ENCODE measurements around the gene KRT26.

KRT26 gene

DNA sequence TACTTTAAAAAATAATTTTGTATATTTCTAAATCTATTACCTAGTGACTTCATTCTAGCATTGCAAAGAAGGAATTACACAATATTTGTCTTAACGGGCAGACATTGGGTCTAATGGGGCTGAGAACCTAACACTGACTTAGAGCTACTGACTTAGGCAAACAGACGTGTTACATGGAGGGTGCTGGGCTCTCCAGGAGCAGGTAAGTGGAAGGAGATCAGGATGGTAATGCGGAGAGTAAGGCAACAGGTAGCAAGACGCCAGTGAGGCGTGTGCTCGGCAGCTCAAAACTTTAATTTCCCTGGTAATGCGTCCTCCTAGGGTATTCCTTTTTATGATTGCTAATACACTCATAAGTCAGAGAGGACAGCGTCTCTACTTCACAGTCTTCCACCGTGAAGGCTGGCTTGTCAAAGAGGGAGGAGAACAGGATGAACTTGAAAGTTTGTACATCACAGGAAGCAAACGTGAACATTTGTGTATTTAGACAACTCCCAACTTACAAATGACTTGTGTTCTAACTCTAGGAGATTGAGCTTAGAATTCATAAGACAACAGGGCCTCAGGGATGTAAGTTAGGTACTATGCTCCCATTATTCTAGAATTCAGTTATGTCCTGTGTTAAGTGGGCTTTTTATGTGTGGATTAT lies 23.1 kb upstream of the KRT26 start:
- no peak for DNase-seq (ENCODE audit: low read depth, low spot score)
- Histone ChIP-seq H3K27me3 (ENCODE audit: control insufficient read depth, insufficient read depth, low read length) (no peaks in the 10 kb centered on the region), H3K27ac (ENCODE audit: low read length) (no peak overlapping the region), H3K9me3 (ENCODE audit: control insufficient read depth, insufficient read depth, low read length) (no peaks in the 10 kb centered on the region), H3K4me1 (ENCODE audit: control insufficient read depth, insufficient read depth, low read length) (no peaks in the 10 kb centered on the region), H3K4me3 (ENCODE audit: low read length) (no peak overlapping the region), H3K36me3 (ENCODE audit: control insufficient read depth, insufficient read depth, low read length) (no peaks in the 10 kb centered on the region)
- no CpG with 5 or more reads among the region's 10 CpGs for WGBS (ENCODE audit: insufficient coverage, insufficient read length)

DNA sequence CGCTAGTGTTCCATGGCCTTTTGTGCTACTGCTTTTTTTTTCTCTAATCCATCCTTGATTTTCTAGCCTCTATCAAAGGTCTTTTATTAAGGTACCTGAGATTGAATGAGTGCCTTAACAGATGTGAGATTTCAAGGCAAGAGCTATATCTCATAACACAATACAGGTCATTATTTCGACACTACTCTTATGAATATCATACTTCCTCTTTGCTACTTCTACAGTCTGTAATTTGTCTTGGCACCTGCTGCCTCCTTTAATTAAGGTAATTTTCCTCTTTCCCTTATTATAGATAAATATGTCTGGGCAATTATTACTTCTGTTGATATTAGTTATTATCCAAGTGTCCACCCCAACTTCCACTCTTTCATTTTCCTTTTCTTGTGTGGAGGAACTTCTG lies 22.5 kb upstream of the KRT26 start:
- H3K27me3 ChIP-seq (ENCODE audit: control insufficient read depth, insufficient read depth, low read length) = no peaks in the 10 kb centered on the region

GRCh38 chr17:40793832-40794231 lies 21.8 kb upstream of the KRT26 start:
- WGBS (ENCODE audit: insufficient coverage, insufficient read length) = no CpG with 5 or more reads among the region's 10 CpGs
- DNase-seq (ENCODE audit: low read depth, low spot score) = no peak
- no peak overlapping the region for H3K4me3 ChIP-seq (ENCODE audit: low read length)
- H3K4me1 ChIP-seq (ENCODE audit: control insufficient read depth, insufficient read depth, low read length) = no peaks in the 10 kb centered on the region
- H3K36me3 ChIP-seq (ENCODE audit: control insufficient read depth, insufficient read depth, low read length) = no peaks in the 10 kb centered on the region
- H3K27ac ChIP-seq (ENCODE audit: low read length) = no peak overlapping the region
- H3K27me3 ChIP-seq (ENCODE audit: control insufficient read depth, insufficient read depth, low read length) = no peaks in the 10 kb centered on the region
- H3K9me3 ChIP-seq (ENCODE audit: control insufficient read depth, insufficient read depth, low read length) = no peaks in the 10 kb centered on the region

More for the DNA sequence above, 22.5 kb upstream of the KRT26 start:
- Histone ChIP-seq H3K4me1 (ENCODE audit: control insufficient read depth, insufficient read depth, low read length) (no peaks in the 10 kb centered on the region), H3K36me3 (ENCODE audit: control insufficient read depth, insufficient read depth, low read length) (no peaks in the 10 kb centered on the region), H3K27ac (ENCODE audit: low read length) (no peak overlapping the region), H3K9me3 (ENCODE audit: control insufficient read depth, insufficient read depth, low read length) (no peaks in the 10 kb centered on the region), H3K4me3 (ENCODE audit: low read length) (no peak overlapping the region)
- WGBS (ENCODE audit: insufficient coverage, insufficient read length) = no CpG with 5 or more reads among the region's 2 CpGs
- DNase-seq (ENCODE audit: low read depth, low spot score) = no peak

DNA sequence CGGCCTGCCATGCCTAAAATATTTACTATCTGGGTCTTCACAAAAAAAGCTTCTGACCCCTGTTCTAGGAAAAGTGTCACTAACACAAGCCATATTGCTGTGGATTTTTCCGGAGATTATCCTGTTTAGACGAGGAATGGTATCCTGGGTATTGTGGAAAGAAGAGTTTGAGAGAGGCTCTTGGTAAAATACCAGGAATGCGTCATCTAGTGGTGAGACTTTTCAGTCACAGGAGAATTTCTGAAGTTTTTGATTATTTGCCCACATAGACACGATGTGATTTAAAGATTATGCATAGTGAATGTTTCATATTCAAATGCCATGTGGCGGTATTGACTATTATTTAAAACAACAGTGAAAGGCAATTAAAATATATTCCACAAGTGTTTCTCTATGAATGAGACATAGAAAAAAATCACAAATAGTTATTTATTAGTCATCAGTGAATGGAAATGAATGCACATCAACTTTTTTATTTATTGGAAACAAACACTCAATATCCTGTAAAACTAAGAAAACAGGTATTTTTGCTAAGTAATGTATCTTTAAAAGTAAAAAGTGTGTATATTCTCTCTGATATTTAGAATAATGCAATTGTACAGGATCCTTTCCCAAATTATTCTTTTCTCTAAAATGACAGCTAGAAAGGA lies 19.9 kb upstream of the KRT26 start:
- Histone ChIP-seq H3K36me3 (ENCODE audit: control insufficient read depth, insufficient read depth, low read length) (no peaks in the 10 kb centered on the region), H3K27ac (ENCODE audit: low read length) (no peak overlapping the region), H3K9me3 (ENCODE audit: control insufficient read depth, insufficient read depth, low read length) (no peaks in the 10 kb centered on the region), H3K27me3 (ENCODE audit: control insufficient read depth, insufficient read depth, low read length) (no peaks in the 10 kb centered on the region), H3K4me3 (ENCODE audit: low read length) (no peak overlapping the region), H3K4me1 (ENCODE audit: control insufficient read depth, insufficient read depth, low read length) (no peaks in the 10 kb centered on the region)
- WGBS (ENCODE audit: insufficient coverage, insufficient read length) = no CpG with 5 or more reads among the region's 6 CpGs
- no peak for DNase-seq (ENCODE audit: low read depth, low spot score)

DNA sequence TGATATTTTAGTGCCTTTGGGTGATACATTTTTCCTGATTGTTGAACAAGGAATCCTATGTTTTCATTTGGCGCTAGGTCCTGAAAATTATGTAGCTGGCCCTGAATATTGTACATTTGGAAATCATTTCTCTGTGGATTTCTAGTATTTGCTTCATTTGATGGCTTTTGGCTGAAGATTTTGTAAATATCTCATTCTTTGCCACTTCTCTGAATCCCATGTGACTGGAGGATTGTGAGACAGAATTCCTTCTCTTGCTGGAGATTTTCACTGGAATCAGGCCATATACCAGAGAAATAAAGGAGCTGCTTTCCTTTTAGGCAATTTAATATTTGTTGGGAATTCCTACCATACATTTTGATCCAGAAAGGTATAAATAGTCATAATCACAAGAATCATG lies 19.1 kb upstream of the KRT26 start:
- Histone ChIP-seq H3K4me1 (ENCODE audit: control insufficient read depth, insufficient read depth, low read length) (no peaks in the 10 kb centered on the region), H3K27ac (ENCODE audit: low read length) (no peak overlapping the region), H3K27me3 (ENCODE audit: control insufficient read depth, insufficient read depth, low read length) (no peaks in the 10 kb centered on the region), H3K9me3 (ENCODE audit: control insufficient read depth, insufficient read depth, low read length) (no peaks in the 10 kb centered on the region), H3K36me3 (ENCODE audit: control insufficient read depth, insufficient read depth, low read length) (no peaks in the 10 kb centered on the region), H3K4me3 (ENCODE audit: low read length) (no peak overlapping the region)
- no peak for DNase-seq (ENCODE audit: low read depth, low spot score)
- no CpG with 5 or more reads among the region's 1 CpG for WGBS (ENCODE audit: insufficient coverage, insufficient read length)

GRCh38 chr17:40782450-40782849 lies 10.4 kb upstream of the KRT26 start, which contains the start of gene KRT27:
KRT27 (minus strand) TSS chr17:40782550; CDS start chr17:40782493, 57 bp downstream.
- no peaks in the 10 kb centered on the region for H3K27me3 ChIP-seq (ENCODE audit: control insufficient read depth, insufficient read depth, low read length)
- DNase-seq (ENCODE audit: low read depth, low spot score) = no peak
- no peak within 1 kb of the TSS for H3K4me3 ChIP-seq (ENCODE audit: low read length)
- H3K9me3 ChIP-seq (ENCODE audit: control insufficient read depth, insufficient read depth, low read length) = no peaks in the 10 kb centered on the region
- WGBS (ENCODE audit: insufficient coverage, insufficient read length) = no CpG with 5 or more reads among the region's 4 CpGs
- no peaks in the 10 kb centered on the region for H3K4me1 ChIP-seq (ENCODE audit: control insufficient read depth, insufficient read depth, low read length)
- no peak within 1 kb of the TSS for H3K27ac ChIP-seq (ENCODE audit: low read length)
- no peaks in the 10 kb centered on the region for H3K36me3 ChIP-seq (ENCODE audit: control insufficient read depth, insufficient read depth, low read length)

DNA sequence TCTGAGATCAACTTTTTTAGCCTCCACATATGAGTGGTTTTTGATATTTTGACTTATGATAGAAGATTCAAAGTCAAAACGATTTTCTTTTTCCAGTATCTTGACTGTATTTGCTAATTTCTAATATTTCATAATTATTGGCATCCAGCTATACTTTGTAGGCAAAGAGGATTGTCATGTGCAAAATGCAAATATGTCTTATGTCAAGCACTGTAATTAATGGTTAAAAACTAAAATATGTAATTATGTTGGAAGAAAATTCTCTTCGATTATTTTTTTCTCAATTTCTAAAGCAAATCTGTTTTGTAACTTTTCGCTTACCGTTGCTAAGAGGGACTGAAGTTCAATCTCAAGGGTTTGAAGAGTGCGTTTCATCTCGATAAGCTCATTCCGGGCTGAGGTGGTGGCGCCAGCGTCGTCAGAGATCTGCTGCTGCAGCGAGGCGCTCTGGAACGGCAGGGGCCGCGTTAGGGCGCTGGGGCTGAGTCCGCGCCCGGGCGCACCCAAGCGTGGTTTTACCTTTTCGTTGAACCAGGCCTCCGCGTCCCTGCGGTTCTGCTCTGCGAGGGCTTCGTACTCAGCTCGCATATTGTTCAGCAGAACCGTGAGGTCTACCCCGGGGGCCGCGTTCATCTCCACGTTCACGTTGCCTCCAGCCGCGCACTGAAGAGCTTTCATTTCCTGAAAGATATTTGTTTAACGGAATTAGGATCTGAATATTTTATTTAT lies 7.3 kb upstream of the KRT26 start:
- H3K4me3 ChIP-seq (ENCODE audit: low read length) = no peak overlapping the region
- H3K27ac ChIP-seq (ENCODE audit: low read length) = no peak overlapping the region
- no peak for DNase-seq (ENCODE audit: low read depth, low spot score)
- no peaks in the 10 kb centered on the region for H3K27me3 ChIP-seq (ENCODE audit: control insufficient read depth, insufficient read depth, low read length)
- H3K4me1 ChIP-seq (ENCODE audit: control insufficient read depth, insufficient read depth, low read length) = no peaks in the 10 kb centered on the region
- no peaks in the 10 kb centered on the region for H3K36me3 ChIP-seq (ENCODE audit: control insufficient read depth, insufficient read depth, low read length)
- no CpG with 5 or more reads among the region's 37 CpGs for WGBS (ENCODE audit: insufficient coverage, insufficient read length)
- no peaks in the 10 kb centered on the region for H3K9me3 ChIP-seq (ENCODE audit: control insufficient read depth, insufficient read depth, low read length)

DNA sequence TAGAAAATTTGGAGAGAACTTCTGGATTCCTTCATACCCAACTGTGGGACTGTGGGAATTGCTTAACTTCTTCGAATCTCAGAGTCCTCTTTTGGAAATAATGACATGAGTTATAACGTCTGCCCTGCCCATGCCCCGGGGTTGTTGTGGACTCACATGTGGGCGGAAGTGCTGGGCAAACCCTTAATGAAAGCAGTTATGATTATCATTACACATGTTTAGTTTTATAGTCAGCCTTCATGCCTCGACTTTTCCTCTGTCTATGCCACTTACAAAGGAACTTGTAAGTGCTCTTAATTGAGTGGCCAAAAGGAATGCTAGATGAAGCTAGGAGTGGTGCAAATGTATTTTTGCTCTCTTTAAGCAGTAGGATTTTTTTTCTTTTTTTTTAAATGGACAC lies 6.5 kb upstream of the KRT26 start:
- Histone ChIP-seq H3K4me3 (ENCODE audit: low read length) (no peak overlapping the region), H3K9me3 (ENCODE audit: control insufficient read depth, insufficient read depth, low read length) (no peaks in the 10 kb centered on the region), H3K27ac (ENCODE audit: low read length) (no peak overlapping the region), H3K4me1 (ENCODE audit: control insufficient read depth, insufficient read depth, low read length) (no peaks in the 10 kb centered on the region), H3K27me3 (ENCODE audit: control insufficient read depth, insufficient read depth, low read length) (no peaks in the 10 kb centered on the region), H3K36me3 (ENCODE audit: control insufficient read depth, insufficient read depth, low read length) (no peaks in the 10 kb centered on the region)
- DNase-seq (ENCODE audit: low read depth, low spot score) = no peak
- WGBS (ENCODE audit: insufficient coverage, insufficient read length) = no CpG with 5 or more reads among the region's 5 CpGs

- H3K27me3 ChIP-seq (ENCODE audit: control insufficient read depth, insufficient read depth, low read length) = no peaks in the 10 kb centered on the region
- no peak for DNase-seq (ENCODE audit: low read depth, low spot score)
- WGBS (ENCODE audit: insufficient coverage, insufficient read length) = no CpG with 5 or more reads among the region's 3 CpGs
These were observed 6.0 kb upstream of the KRT26 start for GRCh38 chr17:40777971-40778370.

GRCh38 chr17:40777459-40777858 lies 5.5 kb upstream of the KRT26 start:
- Histone ChIP-seq H3K4me1 (ENCODE audit: control insufficient read depth, insufficient read depth, low read length) (no peaks in the 10 kb centered on the region), H3K36me3 (ENCODE audit: control insufficient read depth, insufficient read depth, low read length) (no peaks in the 10 kb centered on the region), H3K9me3 (ENCODE audit: control insufficient read depth, insufficient read depth, low read length) (no peaks in the 10 kb centered on the region), H3K4me3 (ENCODE audit: low read length) (no peak overlapping the region), H3K27me3 (ENCODE audit: control insufficient read depth, insufficient read depth, low read length) (no peaks in the 10 kb centered on the region), H3K27ac (ENCODE audit: low read length) (no peak overlapping the region)
- no CpG with 5 or more reads among the region's 7 CpGs for WGBS (ENCODE audit: insufficient coverage, insufficient read length)
- no peak for DNase-seq (ENCODE audit: low read depth, low spot score)

More at GRCh38 chr17:40777971-40778370, 6.0 kb upstream of the KRT26 start:
- no peak overlapping the region for H3K4me3 ChIP-seq (ENCODE audit: low read length)
- H3K27ac ChIP-seq (ENCODE audit: low read length) = no peak overlapping the region
- H3K36me3 ChIP-seq (ENCODE audit: control insufficient read depth, insufficient read depth, low read length) = no peaks in the 10 kb centered on the region
- H3K4me1 ChIP-seq (ENCODE audit: control insufficient read depth, insufficient read depth, low read length) = no peaks in the 10 kb centered on the region
- no peaks in the 10 kb centered on the region for H3K9me3 ChIP-seq (ENCODE audit: control insufficient read depth, insufficient read depth, low read length)
